Gastroesophageal sphincter (tissue), 3 donors: ENCODE data around the gene B3GLCT.

ENCODE experiments used
- POLR2A ChIP-seq, 2 donors: fragments of 450-650 bp; IDR thresholded peaks; one replicate each; pipeline ENCODE4 v1.6.1; 2017; ENCODE audit warnings: antibody characterized with exemption in 2 of 2, mild to moderate bottlenecking in 2 of 2, moderate library complexity in 1 of 2
- POLR2AphosphoS5 ChIP-seq: sonication (generic); formaldehyde crosslinking; IDR thresholded peaks from one replicate; pipeline ENCODE4 v1.6.1; 2017; ENCODE audit warnings: antibody characterized with exemption
- TF ChIP-seq, protein P1 (sequence below), 4 experiments: fragments of 200-600 bp in 2 of 4; fragments of 450-650 bp in 2 of 4; sonication (generic) in 1 of 4; IDR thresholded peaks; one replicate each; pipeline ENCODE4 v1.5.1; 2017 to 2019; ENCODE audit warnings: antibody characterized with exemption in 4 of 4, mild to moderate bottlenecking in 2 of 4, moderate library complexity in 2 of 4

DNA sequence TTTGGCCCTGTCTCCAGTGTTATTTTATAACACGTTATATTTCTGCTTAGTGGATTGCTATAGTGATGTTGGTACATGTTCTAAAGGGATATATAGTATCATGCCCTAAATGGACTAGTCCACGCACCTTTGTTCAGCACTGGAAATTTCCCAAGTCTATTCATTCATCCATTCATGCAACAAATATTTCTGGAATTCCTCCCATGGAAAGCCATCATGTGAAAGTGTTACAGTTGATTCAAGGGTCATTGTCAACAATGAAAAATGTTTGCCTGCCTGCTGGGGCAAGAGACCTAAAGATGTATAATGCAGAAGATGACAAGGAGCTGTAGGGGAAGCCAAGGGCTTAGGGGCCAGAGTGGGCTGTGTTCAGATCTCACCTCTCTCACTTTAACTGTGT is 27.2 kb upstream of the B3GLCT start:
- TF ChIP-seq, protein P1, sequence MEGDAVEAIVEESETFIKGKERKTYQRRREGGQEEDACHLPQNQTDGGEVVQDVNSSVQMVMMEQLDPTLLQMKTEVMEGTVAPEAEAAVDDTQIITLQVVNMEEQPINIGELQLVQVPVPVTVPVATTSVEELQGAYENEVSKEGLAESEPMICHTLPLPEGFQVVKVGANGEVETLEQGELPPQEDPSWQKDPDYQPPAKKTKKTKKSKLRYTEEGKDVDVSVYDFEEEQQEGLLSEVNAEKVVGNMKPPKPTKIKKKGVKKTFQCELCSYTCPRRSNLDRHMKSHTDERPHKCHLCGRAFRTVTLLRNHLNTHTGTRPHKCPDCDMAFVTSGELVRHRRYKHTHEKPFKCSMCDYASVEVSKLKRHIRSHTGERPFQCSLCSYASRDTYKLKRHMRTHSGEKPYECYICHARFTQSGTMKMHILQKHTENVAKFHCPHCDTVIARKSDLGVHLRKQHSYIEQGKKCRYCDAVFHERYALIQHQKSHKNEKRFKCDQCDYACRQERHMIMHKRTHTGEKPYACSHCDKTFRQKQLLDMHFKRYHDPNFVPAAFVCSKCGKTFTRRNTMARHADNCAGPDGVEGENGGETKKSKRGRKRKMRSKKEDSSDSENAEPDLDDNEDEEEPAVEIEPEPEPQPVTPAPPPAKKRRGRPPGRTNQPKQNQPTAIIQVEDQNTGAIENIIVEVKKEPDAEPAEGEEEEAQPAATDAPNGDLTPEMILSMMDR (IDR thresholded peaks at IDR 0.05): no peak
- TF ChIP-seq POLR2A (IDR thresholded peaks at IDR 0.05) (no peak), POLR2AphosphoS5 (no peak)
